HCT116 (cell line): Measurements from ENCODE around the gene SLC6A3. TPM values are rescaled to one million over a fixed set of nuclear protein-coding genes. Genes with fewer than 3 reads are reported as not detected.

Experiments
- ATAC-seq: fragments of 200-7000 bp; cut with Tn5 transposase; 2 replicates; pipeline ENCODE4 v1.9.1; 2020; ENCODE audit warnings: mild to moderate bottlenecking, moderate library complexity
- BruUV-seq: library from RNA; stranded (reverse); fragments of 400-500 nt; replicated peaks from 2 replicates; lab custom pipeline; 2021; lab: Mats Ljungman, UMichigan
- CTCF ChIA-PET: fragments of 300-600 bp; sonication (Branson Sonifier 250); formaldehyde crosslinking; loops from one replicate; lab custom pipeline; 2021; ENCODE audit warnings: antibody characterized with exemption; lab: Charles Lee
- POLR2A ChIA-PET: fragments of 300-600, 350-600 bp; sonication (Branson Sonifier 250); formaldehyde crosslinking; loops from one replicate; lab custom pipeline; 2021; ENCODE audit warnings: antibody characterized with exemption; lab: Charles Lee
- RAD21 ChIA-PET, 2 experiments: fragments of 300-600 bp; sonication (Branson Sonifier 250); formaldehyde crosslinking; loops; one replicate each; lab custom pipeline; 2023; ENCODE audit warnings: low total read pairs in 2 of 2; ENCODE audit not compliant: uncharacterized antibody in 2 of 2, unreplicated experiment in 2 of 2, low non-redundant PET in 1 of 2; lab: Charles Lee
- DNase-seq: peaks from one replicate; pipeline ENCODE4 v3.0.0-alpha.2; 2010; ENCODE audit warnings: low read depth, low spot score
- H2AFZ ChIP-seq: fragments of 200-600 bp; shearing (Covaris generic), sonication (generic); 2 replicates; pipeline ENCODE4 v1.6.1; 2017; ENCODE audit warnings: low read depth, mixed run types, mixed read lengths, antibody characterized with exemption, low read length; ENCODE audit not compliant: poor library complexity, severe bottlenecking
- H3K27ac ChIP-seq: 2 replicates; pipeline ENCODE4 v1.5.1; 2012; ENCODE audit warnings: low read depth, low read length
- H3K27me3 ChIP-seq: fragments of 200-600 bp; sonication (generic); 2 replicates; pipeline ENCODE4 v1.6.1; 2016; ENCODE audit warnings: mixed run types, low read length, mixed read lengths; ENCODE audit not compliant: insufficient read depth
- H3K36me3 ChIP-seq, 2 experiments: fragments of 200-500 bp in 1 of 2; fragments of 200-600 bp in 1 of 2; sonication (Bioruptor generic) in 1 of 2; sonication (generic) in 1 of 2; 2 replicates each; pipeline versions ENCODE4 v1.5.1 to v1.6.1; 2014 to 2016; ENCODE audit warnings: low read length in 2 of 2, inconsistent platforms in 1 of 2, mixed read lengths in 1 of 2, mixed run types in 1 of 2; ENCODE audit not compliant: insufficient read depth in 2 of 2, control insufficient read depth in 1 of 2
- H3K4me1 ChIP-seq, 2 experiments: fragments of 200-600 bp in 1 of 2; sonication (generic) in 1 of 2; 2 replicates each; pipeline versions ENCODE4 v1.5.1 to v1.6.1; 2012 to 2017; ENCODE audit warnings: low read length in 2 of 2, inconsistent platforms in 1 of 2, mild to moderate bottlenecking in 1 of 2, mixed read lengths in 1 of 2, mixed run types in 1 of 2, moderate library complexity in 1 of 2; ENCODE audit not compliant: insufficient read depth in 2 of 2, control insufficient read depth in 1 of 2
- H3K4me2 ChIP-seq: fragments of 200-600 bp; sonication (generic); 2 replicates; pipeline ENCODE4 v1.6.1; 2017; ENCODE audit warnings: mixed run types, low read length, mixed read lengths
- H3K4me3 ChIP-seq, 2 experiments: fragments of 200-600 bp in 1 of 2; sonication (generic) in 1 of 2; replicated peaks in 1 of 2; 2 replicates each; pipeline ENCODE4 v1.5.1; 2011 to 2016; ENCODE audit warnings: low read length in 2 of 2, control low read depth in 1 of 2, low read depth in 1 of 2, mild to moderate bottlenecking in 1 of 2, mixed read lengths in 1 of 2, mixed run types in 1 of 2
- H3K79me2 ChIP-seq: fragments of 200-600 bp; sonication (generic); 2 replicates; pipeline ENCODE4 v1.6.1; 2017; ENCODE audit warnings: mild to moderate bottlenecking, mixed run types, low read length, moderate library complexity, mixed read lengths; ENCODE audit not compliant: insufficient read depth
- H3K9ac ChIP-seq: fragments of 200-600 bp; sonication (generic); 2 replicates; pipeline ENCODE4 v1.6.1; 2016; ENCODE audit warnings: low read length, mixed read lengths
- H3K9me2 ChIP-seq: fragments of 200-600 bp; sonication (generic), shearing (Covaris generic); 2 replicates; pipeline ENCODE4 v1.6.1; 2017; ENCODE audit warnings: mixed run types, mild to moderate bottlenecking, moderate library complexity; ENCODE audit not compliant: insufficient read depth
- H3K9me3 ChIP-seq, 2 experiments: fragments of 200-500 bp in 1 of 2; fragments of 200-600 bp in 1 of 2; sonication (Bioruptor generic) in 1 of 2; sonication (generic) in 1 of 2; 2 replicates each; pipeline ENCODE4 v1.6.1; 2014 to 2017; ENCODE audit warnings: low read length in 2 of 2, mixed read lengths in 2 of 2, inconsistent platforms in 1 of 2, low read depth in 1 of 2, mild to moderate bottlenecking in 1 of 2, mixed run types in 1 of 2, moderate library complexity in 1 of 2; ENCODE audit not compliant: control insufficient read depth in 1 of 2, insufficient read depth in 1 of 2
- H4K20me1 ChIP-seq: fragments of 200-600 bp; sonication (generic), shearing (Covaris generic); 2 replicates; pipeline ENCODE4 v1.6.1; 2017; ENCODE audit warnings: mixed run types, mild to moderate bottlenecking, moderate library complexity; ENCODE audit not compliant: insufficient read depth
- CBX3 ChIP-seq: IDR thresholded peaks from 2 replicates; pipeline ENCODE4 v1.6.1; 2012; ENCODE audit warnings: low read depth
- CEBPB ChIP-seq: IDR thresholded peaks from 2 replicates; pipeline ENCODE4 v1.6.1; 2012; ENCODE audit warnings: low read depth
- CTCF ChIP-seq, 3 experiments: fragments of 200-600 bp in 1 of 3; sonication (generic) in 1 of 3; IDR thresholded peaks in 2 of 3; conservative IDR thresholded peaks in 1 of 3; 2 replicates each; pipeline ENCODE4 v1.5.1; 2012 to 2017; ENCODE audit warnings: low read depth in 2 of 3, low read length in 2 of 3, antibody characterized with exemption in 1 of 3, borderline replicate concordance in 1 of 3, control low read depth in 1 of 3, mild to moderate bottlenecking in 1 of 3, mixed read lengths in 1 of 3, mixed run types in 1 of 3, moderate library complexity in 1 of 3; ENCODE audit not compliant: insufficient read depth in 1 of 3
- EZH2 ChIP-seq: fragments of 200-600 bp; sonication (generic); IDR thresholded peaks from 2 replicates; pipeline ENCODE4 v1.6.1; 2017; ENCODE audit warnings: antibody characterized with exemption, mixed run types
- EZH2phosphoT487 ChIP-seq: fragments of 200-600 bp; IDR thresholded peaks from 2 replicates; pipeline ENCODE4 v1.6.1; 2018; ENCODE audit warnings: antibody characterized with exemption, borderline replicate concordance
- FOSL1 ChIP-seq: IDR thresholded peaks from 2 replicates; pipeline ENCODE4 v1.6.1; 2012; ENCODE audit warnings: low read depth
- JUND ChIP-seq: IDR thresholded peaks from 2 replicates; pipeline ENCODE4 v1.6.1; 2012
- POLR2A ChIP-seq: IDR thresholded peaks from 2 replicates; pipeline ENCODE4 v1.7.0; 2011; ENCODE audit warnings: borderline replicate concordance; ENCODE audit not compliant: insufficient read depth, insufficient read length; ENCODE audit errors: extremely low read depth
- POLR2AphosphoS5 ChIP-seq: IDR thresholded peaks from 2 replicates; pipeline ENCODE4 v1.6.1; 2011; ENCODE audit warnings: mild to moderate bottlenecking, low read depth, low read length, moderate library complexity
- RAD21 ChIP-seq: IDR thresholded peaks from 2 replicates; pipeline ENCODE4 v1.6.1; 2012; ENCODE audit warnings: low read depth, mild to moderate bottlenecking
- SP1 ChIP-seq: IDR thresholded peaks from 2 replicates; pipeline ENCODE4 v1.6.1; 2012; ENCODE audit warnings: low read depth
- SRF ChIP-seq: IDR thresholded peaks from 2 replicates; pipeline ENCODE4 v1.6.1; 2012; ENCODE audit warnings: low read depth
- TCF7L2 ChIP-seq: IDR thresholded peaks from 2 replicates; pipeline ENCODE4 v1.7.0; 2011; ENCODE audit warnings: borderline replicate concordance, inconsistent platforms; ENCODE audit not compliant: insufficient read depth, insufficient read length; ENCODE audit errors: extremely low read depth
- YY1 ChIP-seq: IDR thresholded peaks from 2 replicates; pipeline ENCODE4 v1.6.1; 2011; ENCODE audit warnings: low read length, low read depth, moderate library complexity, mild to moderate bottlenecking; ENCODE audit not compliant: insufficient replicate concordance; ENCODE audit errors: extremely low read depth
- ZBTB33 ChIP-seq: IDR thresholded peaks from 2 replicates; pipeline ENCODE4 v1.6.1; 2011; ENCODE audit warnings: mild to moderate bottlenecking, low read length, moderate library complexity; ENCODE audit not compliant: insufficient replicate concordance; ENCODE audit errors: extremely low read depth
- ZFX ChIP-seq: fragments of 450-650 bp; IDR thresholded peaks from 2 replicates; pipeline ENCODE4 v1.6.1; 2017
- intact Hi-C: fragments of 100-400 bp; cut with micrococcal nuclease; formaldehyde crosslinking; loops from 2 replicates; pipeline ENCODE4 v1.10.0; 2022
- total RNA-seq: library from RNA; stranded (reverse); gene quantifications from one replicate; pipeline ENCODE4 v1.2.1, GENCODE V29; 2021; ENCODE audit not compliant: unreplicated experiment
- TF ChIP-seq, protein P1 (sequence below): IDR thresholded peaks from 2 replicates; pipeline ENCODE4 v1.6.1; 2012

SLC6A3 gene
- total RNA-seq, 1 experiment from 2014 or later = not detected

DNA sequence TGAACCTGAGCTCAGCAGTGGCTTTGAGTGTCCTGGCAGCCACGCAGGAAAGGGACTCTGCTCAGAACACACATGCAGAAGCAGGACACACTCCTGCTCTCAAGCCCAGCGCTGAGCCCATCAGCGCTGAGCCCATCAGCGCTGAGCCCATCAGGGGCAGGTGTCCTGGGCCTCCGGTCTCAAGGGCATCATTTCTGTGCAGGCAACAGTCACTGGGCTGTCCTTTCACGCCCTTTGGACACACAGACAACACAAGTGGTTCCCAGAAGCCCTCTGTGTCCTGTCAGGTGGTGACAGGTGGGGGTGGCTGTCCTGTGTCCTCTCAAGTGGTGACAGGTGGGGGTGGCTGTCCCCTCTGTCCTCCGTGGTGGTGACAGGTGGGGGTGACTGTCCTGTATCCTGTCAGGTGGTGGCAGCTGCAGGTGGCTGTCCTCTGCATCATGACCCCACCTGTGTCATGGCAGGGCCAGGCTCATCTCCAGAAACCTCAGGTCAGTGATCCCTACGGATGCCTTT is 61.3 kb downstream of the SLC6A3 start:
- BruUV-seq = no TSS peak
- Histone ChIP-seq H3K9me2 (no peaks in the 10 kb centered on the region), H3K9me3 (no peaks in the 10 kb centered on the region; a peak in 1 of 4 replicates), H3K79me2 (no peaks in the 10 kb centered on the region), H3K27me3 (peaks cover 17% of the 10 kb centered on the region; the same call in 1 of the 2 replicates), H4K20me1 (no peaks in the 10 kb centered on the region), H3K27ac (no peak overlapping the region), H3K9ac (no peak overlapping the region), H3K36me3 (no peaks in the 10 kb centered on the region), H3K4me2 (no peak overlapping the region), H3K4me3 (no peak overlapping the region), H3K4me1 (peaks cover 9 to 16% of the 10 kb centered on the region in 2 experiments; a peak in 3 of 4 replicates), H2AFZ (no peak overlapping the region)
- intact Hi-C loops = no loop called here
- ChIA-PET POLR2A (no interaction called here), CTCF (no interaction called here), RAD21 (no interaction called here)
- no peak for TF ChIP-seq CTCF (IDR thresholded peaks at IDR 0.05 in 2 of 3, conservative IDR thresholded peaks at IDR 0.05 in 1 of 3; ENCODE audit: borderline replicate concordance in 1 of 3, insufficient read depth in 1 of 3, low read depth in 2 of 3, low read length in 2 of 3)
- TF ChIP-seq CEBPB = no peak
- no peak for TF ChIP-seq EZH2phosphoT487
- no peak for TF ChIP-seq FOSL1
- no peak for TF ChIP-seq CBX3
- DNase-seq (no peak), ATAC-seq (no peak)

GRCh38 chr5:1383344-1383743 is 61.9 kb downstream of the SLC6A3 start:
- no peaks in the 10 kb centered on the region for H4K20me1 ChIP-seq
- no peak overlapping the region for H2AFZ ChIP-seq
- BruUV-seq = no TSS peak
- TF ChIP-seq SP1 (no peak), RAD21 (no peak), CBX3 (no peak), ZFX (no peak), CEBPB (no peak), YY1 (no peak), TCF7L2 (no peak), EZH2 (no peak), JUND (no peak), SRF (no peak), FOSL1 (no peak), POLR2A (no peak), POLR2AphosphoS5 (no peak), ZBTB33 (no peak)
- TF ChIP-seq, protein P1, sequence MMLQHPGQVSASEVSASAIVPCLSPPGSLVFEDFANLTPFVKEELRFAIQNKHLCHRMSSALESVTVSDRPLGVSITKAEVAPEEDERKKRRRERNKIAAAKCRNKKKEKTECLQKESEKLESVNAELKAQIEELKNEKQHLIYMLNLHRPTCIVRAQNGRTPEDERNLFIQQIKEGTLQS = no peak
- no peak overlapping the region for H3K4me3 ChIP-seq
- intact Hi-C loops = no loop called here
- H3K27ac ChIP-seq = no peak overlapping the region
- H3K36me3 ChIP-seq = no peaks in the 10 kb centered on the region
- H3K27me3 ChIP-seq = peaks cover 16% of the 10 kb centered on the region; the same call in 1 of the 2 replicates
- POLR2A ChIA-PET = no interaction called here
- CTCF ChIA-PET = no interaction called here
- DNase-seq (no peak), ATAC-seq (no peak)
- peaks cover 9 to 16% of the 10 kb centered on the region in 2 experiments; a peak in 3 of 4 replicates for H3K4me1 ChIP-seq
- H3K79me2 ChIP-seq = no peaks in the 10 kb centered on the region
- no peak overlapping the region for H3K4me2 ChIP-seq
- no peak overlapping the region for H3K9ac ChIP-seq
- H3K9me2 ChIP-seq = no peaks in the 10 kb centered on the region
- no peaks in the 10 kb centered on the region; a peak in 1 of 4 replicates for H3K9me3 ChIP-seq
- RAD21 ChIA-PET = no interaction called here
